ENCODE results near the gene NCKAP1.

- no peak for TF ChIP-seq CTCF (IDR thresholded peaks at IDR 0.05)
- no peak for TF ChIP-seq POLR2A (IDR thresholded peaks at IDR 0.05)
- TF ChIP-seq POLR2AphosphoS5 (IDR thresholded peaks at IDR 0.05) = no peak
Observed at GRCh38 chr2:183057333-183057985, 19.2 kb upstream of the NCKAP1 start.

All from gastroesophageal sphincter (tissue), 3 donors.